PFSK-1 (cell line): ENCODE results near the gene TM9SF3.

Experiments used
- POLR2AphosphoS5 ChIP-seq: IDR thresholded peaks from 2 replicates; pipeline ENCODE4 v1.6.1; 2012; ENCODE audit warnings: low read depth, mild to moderate bottlenecking, control low read depth, low read length, moderate library complexity
- SIN3A ChIP-seq: IDR thresholded peaks from 2 replicates; pipeline ENCODE4 v1.6.1; 2012; ENCODE audit warnings: mild to moderate bottlenecking, low read length, moderate library complexity, borderline replicate concordance; ENCODE audit not compliant: insufficient read depth
- TAF1 ChIP-seq: IDR thresholded peaks from 2 replicates; pipeline ENCODE4 v1.6.1; 2012; ENCODE audit warnings: low read length, control low read depth, borderline replicate concordance; ENCODE audit not compliant: insufficient read depth

DNA sequence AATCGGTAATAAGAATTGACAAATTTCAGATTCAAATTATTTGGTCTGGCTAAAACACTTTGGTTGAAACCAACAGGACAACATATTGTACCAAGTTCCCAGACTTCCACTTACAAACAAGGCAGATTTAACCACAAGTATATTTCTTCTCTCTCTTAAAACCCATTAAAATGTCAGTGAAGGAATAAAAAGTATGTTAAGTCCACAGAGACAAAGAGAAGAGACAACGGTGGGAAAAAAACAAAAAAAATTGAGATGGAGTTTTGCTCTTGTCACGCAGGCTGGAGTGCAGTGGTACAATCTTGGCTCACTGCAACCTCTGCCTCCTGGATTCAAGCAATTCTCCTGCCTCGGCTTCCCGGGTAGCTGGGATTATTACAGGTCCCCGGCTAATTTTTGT is 16.3 kb downstream of the TM9SF3 start:
- no peak for TF ChIP-seq POLR2AphosphoS5
- TF ChIP-seq TAF1 = no peak
- TF ChIP-seq SIN3A = no peak
